ENCODE data around the gene GOLGA6C.
"Not testable (repeated sequence)": the region's sequence is repeated elsewhere in the genome, so short reads cannot be mapped to it uniquely, and the experiment has no call there.

Gene GOLGA6C

GRCh38 chr15:75227663-75228280 is 30.4 kb upstream of the GOLGA6C start:
- no peak for DNase-seq

DNA sequence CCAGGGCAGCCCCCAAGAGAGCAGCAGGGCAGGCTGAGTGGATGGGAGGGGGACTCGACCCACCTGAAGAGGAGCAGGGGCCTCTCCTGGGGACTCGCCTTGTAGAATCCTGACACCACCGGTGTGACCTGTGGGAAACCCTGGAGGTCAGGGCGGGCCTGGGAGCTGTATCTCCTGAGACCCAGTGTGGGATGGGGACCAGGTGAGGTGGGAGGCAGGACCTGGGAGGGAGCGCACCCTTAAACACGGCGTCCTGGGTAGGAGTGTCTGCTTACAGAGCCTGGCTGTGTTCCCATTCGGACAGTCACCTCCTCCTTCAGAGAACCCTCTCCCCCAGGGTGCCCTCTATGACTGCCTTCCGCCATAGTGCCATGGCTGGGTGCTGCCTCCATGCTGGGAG is 29.3 kb upstream of the GOLGA6C start:
- DNase-seq, result no peak

GRCh38 chr15:75229191-75230015 is 28.7 kb upstream of the GOLGA6C start:
- no peak for DNase-seq

GRCh38 chr15:75230016-75230343 is 28.2 kb upstream of the GOLGA6C start:
- DNase-seq, result no peak

- no peak for DNase-seq
Observed at GRCh38 chr15:75230551-75231371, 27.4 kb upstream of the GOLGA6C start.

- no peak for DNase-seq
Observed at GRCh38 chr15:75231836-75232235, 26.3 kb upstream of the GOLGA6C start.

DNA sequence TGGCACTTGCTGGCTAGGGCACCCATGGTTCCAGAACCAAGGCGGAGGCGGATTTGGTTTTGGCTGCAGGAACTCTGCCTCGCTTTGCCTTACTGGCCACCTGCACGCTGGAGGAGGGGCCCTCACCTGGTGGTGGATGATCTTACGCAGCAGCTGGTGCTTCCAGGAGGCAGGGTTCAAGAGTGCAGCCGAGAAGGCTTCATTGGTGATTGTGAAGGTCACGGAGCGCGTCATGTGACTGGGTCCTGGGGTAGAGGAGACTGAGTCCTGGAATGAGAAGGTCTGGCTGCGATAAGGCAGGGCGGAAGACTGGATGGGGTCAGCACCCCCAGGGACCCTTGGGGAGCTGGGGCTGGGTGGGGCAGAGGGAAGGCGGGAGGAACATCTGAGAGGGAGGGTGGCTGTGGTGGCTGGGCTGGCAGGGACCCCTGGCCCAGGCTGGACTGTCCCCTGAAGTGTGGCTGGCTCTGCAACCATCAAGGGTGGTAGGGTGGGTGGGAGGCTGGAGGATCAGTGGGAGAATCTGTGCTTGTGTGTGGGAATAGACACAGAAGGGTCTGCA is 25.8 kb upstream of the GOLGA6C start:
- DNase-seq, result no peak

GRCh38 chr15:75232826-75233503 is 25.2 kb upstream of the GOLGA6C start:
- no peak for DNase-seq

DNA sequence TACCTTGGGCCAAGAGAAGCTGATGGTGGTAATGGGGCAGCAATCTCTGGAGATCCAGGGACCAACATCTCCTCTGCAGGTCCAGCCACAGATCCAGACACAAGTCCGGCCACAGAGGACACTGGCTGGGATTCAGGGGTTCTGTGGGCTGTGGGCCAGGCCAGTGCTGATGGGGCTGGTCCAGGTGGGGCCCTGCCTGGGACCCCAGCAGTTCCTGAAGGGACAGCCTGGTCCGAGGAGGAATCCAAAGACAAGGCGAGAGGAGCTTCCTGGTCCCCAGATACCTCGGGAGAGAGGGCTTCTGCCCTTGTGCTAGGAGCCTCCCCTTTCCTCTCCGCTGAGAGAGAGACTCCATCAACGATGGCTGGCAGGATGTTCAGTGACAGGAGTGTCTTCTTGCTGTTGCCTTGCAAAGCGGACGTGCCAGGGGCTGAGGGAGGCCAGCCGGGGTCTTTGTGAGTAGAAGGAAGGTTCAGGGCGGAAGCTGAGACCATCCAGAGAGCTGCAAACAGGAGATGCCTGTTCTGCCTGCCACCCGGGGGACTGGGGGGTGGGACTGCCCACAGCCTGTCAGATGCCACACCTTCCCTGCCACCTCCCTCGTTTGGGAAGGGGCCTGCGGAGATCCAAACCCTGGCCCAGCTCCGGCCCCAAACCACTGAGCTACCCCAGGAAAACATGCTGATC is 24.5 kb upstream of the GOLGA6C start:
- DNase-seq, result no peak

DNA sequence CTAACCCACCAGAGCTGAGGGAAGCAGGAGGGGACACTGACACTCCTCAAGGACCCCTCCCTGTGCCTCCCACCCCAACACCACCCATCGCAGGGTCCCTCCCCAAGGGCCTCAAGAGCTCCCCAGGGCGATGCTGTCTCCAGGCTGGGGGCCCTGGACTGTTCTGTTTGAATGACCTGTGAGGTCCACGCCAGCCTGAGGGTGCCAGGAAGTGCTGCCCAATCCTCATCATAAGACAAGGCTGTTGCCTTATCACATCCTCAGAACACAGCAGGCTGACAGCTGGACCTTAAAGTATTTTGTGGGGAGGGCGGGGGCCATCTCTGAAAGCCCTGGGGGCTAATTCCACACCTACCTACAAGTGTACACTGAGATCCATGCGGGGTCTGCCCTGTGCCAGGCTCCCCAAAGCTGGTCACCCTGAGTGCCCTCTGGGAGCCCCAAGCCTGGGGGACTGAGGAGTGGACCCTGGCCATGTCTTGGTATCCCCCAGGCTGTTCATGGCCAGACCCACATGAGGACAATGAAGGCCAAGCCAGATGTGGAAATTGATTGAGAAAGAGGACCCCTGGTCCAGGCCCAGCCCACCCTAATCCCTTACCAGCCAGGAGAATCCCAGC is 23.8 kb upstream of the GOLGA6C start:
- DNase-seq, result no peak

- no peak for DNase-seq
Observed at GRCh38 chr15:75235051-75235673, 23.0 kb upstream of the GOLGA6C start.

DNA sequence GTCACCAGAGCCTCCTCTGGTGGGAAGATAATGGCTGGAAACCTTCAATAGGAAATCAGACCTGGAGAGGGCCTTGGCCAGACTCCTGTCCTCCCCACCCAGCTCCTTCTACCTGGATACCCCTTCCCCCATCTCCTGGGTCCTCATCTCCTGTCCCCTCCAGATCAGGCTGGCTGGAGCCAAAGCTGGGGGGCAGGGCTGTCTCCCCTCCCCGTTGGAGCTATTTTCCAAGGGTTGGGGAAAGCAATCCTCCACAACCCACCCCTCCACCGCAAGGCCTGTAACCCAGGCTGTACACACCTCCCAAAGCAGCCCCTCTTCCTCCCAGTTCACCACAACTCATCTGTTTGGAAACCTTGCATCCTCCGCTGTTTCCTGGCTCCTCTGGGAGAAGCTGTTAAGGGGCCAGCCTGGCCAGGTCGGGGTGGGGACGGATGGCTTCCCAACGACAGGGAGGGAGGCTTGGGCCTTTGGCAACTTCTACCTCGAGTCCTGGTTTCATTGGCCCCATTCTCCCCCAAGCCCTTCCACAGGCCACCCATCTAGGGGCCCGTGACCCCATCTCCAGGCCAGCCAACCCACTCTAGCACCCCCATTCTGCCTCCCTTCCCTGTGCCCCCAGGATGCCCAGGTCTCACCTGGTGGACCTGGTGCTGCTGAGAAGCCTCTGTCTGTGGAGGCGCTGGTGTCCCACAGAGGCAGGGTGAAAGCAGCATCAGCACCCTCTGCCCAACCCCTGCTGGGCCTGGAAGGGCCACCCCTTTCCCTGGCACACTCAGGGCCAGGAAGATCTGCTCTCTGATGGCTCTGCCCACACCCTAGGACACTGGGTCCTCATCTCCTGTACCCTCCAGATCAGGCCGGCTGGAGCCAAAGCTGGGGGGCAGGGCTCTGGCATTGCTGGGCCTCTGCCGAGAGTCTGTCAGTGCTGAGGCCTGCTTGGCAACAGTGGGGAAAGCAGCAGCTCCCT is 22.1 kb upstream of the GOLGA6C start:
- no peak for DNase-seq

DNA sequence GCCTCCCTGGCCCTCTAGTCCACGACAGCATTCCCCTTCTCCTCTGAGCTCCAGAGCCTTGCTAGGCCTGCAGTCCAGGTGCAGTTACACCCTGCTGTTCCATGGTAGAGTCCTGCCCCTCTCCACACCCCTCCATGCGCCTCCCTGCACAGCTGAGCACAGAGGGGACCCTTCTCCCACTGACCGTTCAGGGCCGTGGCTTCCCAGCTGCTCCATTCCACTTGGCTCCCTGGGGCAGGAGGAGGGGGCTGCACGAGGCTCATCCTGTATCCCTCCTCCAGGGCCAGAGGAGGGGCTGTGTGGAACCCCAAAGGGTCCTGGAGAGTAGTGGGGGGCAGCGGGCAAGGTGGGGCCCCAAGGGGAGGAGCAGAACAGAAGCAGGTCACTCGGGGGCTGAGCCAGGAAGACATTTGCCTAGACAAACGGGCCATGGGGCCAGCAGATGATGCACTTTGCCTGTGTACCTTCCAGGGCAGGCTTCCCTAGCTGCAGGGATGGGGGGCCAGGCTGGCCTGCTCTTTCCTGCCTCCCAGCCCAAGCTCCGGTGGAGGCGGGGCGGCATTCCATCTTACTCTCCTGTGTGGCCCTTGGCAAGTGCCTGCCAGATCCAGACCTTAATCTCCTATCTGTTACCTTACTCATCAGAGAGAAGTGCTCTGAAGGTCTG is 20.7 kb upstream of the GOLGA6C start:
- DNase-seq, result no peak

GRCh38 chr15:75238150-75238549 is 20.0 kb upstream of the GOLGA6C start:
- DNase-seq, result no peak

- not testable (repeated sequence) for DNase-seq
Observed at GRCh38 chr15:75245741-75246140, 12.4 kb upstream of the GOLGA6C start.

GRCh38 chr15:75248991-75249390 is 9.1 kb upstream of the GOLGA6C start:
- not testable (repeated sequence) for DNase-seq

GRCh38 chr15:75249726-75250125 is 8.4 kb upstream of the GOLGA6C start:
- no peak for DNase-seq

- DNase-seq, result not testable (repeated sequence)
Observed at GRCh38 chr15:75251343-75251742, 6.8 kb upstream of the GOLGA6C start.

DNA sequence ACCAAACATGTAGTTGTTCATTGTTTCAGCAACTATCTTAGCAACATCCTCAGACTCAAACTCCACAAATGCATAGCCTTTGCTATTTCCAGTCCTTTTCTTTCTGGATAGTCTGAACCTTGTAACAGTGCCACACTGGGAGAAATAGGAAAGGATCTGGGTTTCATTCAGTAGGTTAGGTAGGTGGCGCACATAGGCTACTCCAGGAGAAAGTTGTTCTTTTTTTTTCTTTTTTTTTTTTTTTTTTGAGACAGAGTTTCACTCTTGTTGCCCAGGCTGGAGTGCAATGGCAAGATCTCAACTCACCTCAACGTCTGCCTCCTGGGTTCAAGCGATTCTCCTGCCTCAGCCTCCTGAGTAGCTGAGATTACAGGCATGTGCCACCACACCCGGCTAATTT is 5.8 kb upstream of the GOLGA6C start:
- not testable (repeated sequence) for DNase-seq
